IPS-18a (cell line): ENCODE data around the gene CADPS2.
"Not testable (repeated sequence)": the region's sequence is repeated elsewhere in the genome, so short reads cannot be mapped to it uniquely, and the experiment has no call there.

Source experiments
- H3K27ac ChIP-seq: one replicate; pipeline ENCODE4 v1.5.1; 2013; ENCODE audit warnings: low read length
- H3K27me3 ChIP-seq: one replicate; pipeline ENCODE4 v1.6.1; 2013; ENCODE audit warnings: mild to moderate bottlenecking, low read length; ENCODE audit not compliant: control insufficient read depth, insufficient read depth
- H3K36me3 ChIP-seq: one replicate; pipeline ENCODE4 v1.6.1; 2013; ENCODE audit warnings: low read depth, low read length; ENCODE audit not compliant: control insufficient read depth
- H3K4me1 ChIP-seq: one replicate; pipeline ENCODE4 v1.6.1; 2013; ENCODE audit warnings: low read depth, low read length; ENCODE audit not compliant: control insufficient read depth
- H3K4me3 ChIP-seq: one replicate; pipeline ENCODE4 v1.5.1; 2013; ENCODE audit warnings: low read length
- H3K9ac ChIP-seq: one replicate; pipeline ENCODE4 v1.6.1; 2013; ENCODE audit warnings: mild to moderate bottlenecking, low read length, moderate library complexity
- H3K9me3 ChIP-seq: one replicate; pipeline ENCODE4 v1.6.1; 2013; ENCODE audit warnings: low read depth, low read length; ENCODE audit not compliant: control insufficient read depth

The CADPS2 gene

GRCh38 chr7:122682815-122683550 is 203.3 kb downstream of the CADPS2 start:
- Histone ChIP-seq H3K27ac (no peak overlapping the region), H3K27me3 (no peaks in the 10 kb centered on the region), H3K4me3 (no peak overlapping the region), H3K36me3 (no peaks in the 10 kb centered on the region), H3K4me1 (peaks cover 44% of the 10 kb centered on the region), H3K9me3 (no peaks in the 10 kb centered on the region), H3K9ac (no peak overlapping the region)

- H3K27ac ChIP-seq, H3K9me3 ChIP-seq: not testable (repeated sequence)
- peaks cover 48% of the 10 kb centered on the region for H3K4me1 ChIP-seq
Observed at GRCh38 chr7:122681186-122681585, 205.1 kb downstream of the CADPS2 start.

GRCh38 chr7:122679813-122680212 is 206.4 kb downstream of the CADPS2 start:
- H3K9me3 ChIP-seq = no peaks in the 10 kb centered on the region
- H3K36me3 ChIP-seq = no peaks in the 10 kb centered on the region
- peaks cover 37% of the 10 kb centered on the region for H3K4me1 ChIP-seq
- H3K27me3 ChIP-seq = no peaks in the 10 kb centered on the region
- H3K27ac ChIP-seq = peak overlapping the region; percentile 93
- peak overlapping the region; percentile 54 for H3K9ac ChIP-seq
- no peak overlapping the region for H3K4me3 ChIP-seq

More at GRCh38 chr7:122681186-122681585, 205.1 kb downstream of the CADPS2 start:
- H3K27me3 ChIP-seq, H3K9ac ChIP-seq, H3K36me3 ChIP-seq, H3K4me3 ChIP-seq: not testable (repeated sequence)

GRCh38 chr7:122679269-122679709 is 207.0 kb downstream of the CADPS2 start:
- Histone ChIP-seq H3K27ac (peak overlapping the region; percentile 93), H3K4me1 (peaks cover 37% of the 10 kb centered on the region), H3K9ac (peak overlapping the region; percentile 54)
- H3K27me3 ChIP-seq, H3K9me3 ChIP-seq, H3K36me3 ChIP-seq, H3K4me3 ChIP-seq: not testable (repeated sequence)

GRCh38 chr7:122677149-122677548 is 209.1 kb downstream of the CADPS2 start:
- H3K4me1 ChIP-seq = peaks cover 33% of the 10 kb centered on the region
- H3K27me3 ChIP-seq = no peaks in the 10 kb centered on the region
- H3K9me3 ChIP-seq = no peaks in the 10 kb centered on the region
- H3K9ac ChIP-seq = no peak overlapping the region
- peak overlapping the region; percentile 62 for H3K27ac ChIP-seq
- no peaks in the 10 kb centered on the region for H3K36me3 ChIP-seq
- H3K4me3 ChIP-seq = no peak overlapping the region

GRCh38 chr7:122676466-122676865 is 209.8 kb downstream of the CADPS2 start:
- no peak overlapping the region for H3K27ac ChIP-seq
- no peaks in the 10 kb centered on the region for H3K27me3 ChIP-seq
- peaks cover 33% of the 10 kb centered on the region for H3K4me1 ChIP-seq
- H3K4me3 ChIP-seq = no peak overlapping the region
- no peaks in the 10 kb centered on the region for H3K9me3 ChIP-seq
- H3K36me3 ChIP-seq = no peaks in the 10 kb centered on the region
- no peak overlapping the region for H3K9ac ChIP-seq

GRCh38 chr7:122675621-122676020 is 210.6 kb downstream of the CADPS2 start:
- H3K27me3 ChIP-seq = no peaks in the 10 kb centered on the region
- H3K9me3 ChIP-seq = no peaks in the 10 kb centered on the region
- H3K4me3 ChIP-seq = no peak overlapping the region
- no peaks in the 10 kb centered on the region for H3K36me3 ChIP-seq
- H3K4me1 ChIP-seq = peaks cover 33% of the 10 kb centered on the region
- no peak overlapping the region for H3K27ac ChIP-seq
- no peak overlapping the region for H3K9ac ChIP-seq

- Histone ChIP-seq H3K36me3 (no peaks in the 10 kb centered on the region), H3K9me3 (no peaks in the 10 kb centered on the region), H3K27me3 (no peaks in the 10 kb centered on the region), H3K9ac (no peak overlapping the region), H3K4me1 (peaks cover 32% of the 10 kb centered on the region), H3K4me3 (no peak overlapping the region), H3K27ac (no peak overlapping the region)
Observed at GRCh38 chr7:122675011-122675410, 211.2 kb downstream of the CADPS2 start.

- no peaks in the 10 kb centered on the region for H3K9me3 ChIP-seq
- H3K27ac ChIP-seq = no peak overlapping the region
- H3K27me3 ChIP-seq = no peaks in the 10 kb centered on the region
- peaks cover 27% of the 10 kb centered on the region for H3K4me1 ChIP-seq
- H3K9ac ChIP-seq = no peak overlapping the region
- H3K36me3 ChIP-seq = no peaks in the 10 kb centered on the region
- H3K4me3 ChIP-seq = no peak overlapping the region
Observed at GRCh38 chr7:122674502-122674901, 211.8 kb downstream of the CADPS2 start.

GRCh38 chr7:122673951-122674350 is 212.3 kb downstream of the CADPS2 start:
- no peak overlapping the region for H3K9ac ChIP-seq
- H3K27ac ChIP-seq = no peak overlapping the region
- H3K4me1 ChIP-seq = peaks cover 26% of the 10 kb centered on the region
- H3K36me3 ChIP-seq = no peaks in the 10 kb centered on the region
- no peaks in the 10 kb centered on the region for H3K27me3 ChIP-seq
- no peaks in the 10 kb centered on the region for H3K9me3 ChIP-seq
- H3K4me3 ChIP-seq = no peak overlapping the region

GRCh38 chr7:122672536-122672935 is 213.7 kb downstream of the CADPS2 start:
- H3K36me3 ChIP-seq = no peaks in the 10 kb centered on the region
- no peak overlapping the region for H3K4me3 ChIP-seq
- no peaks in the 10 kb centered on the region for H3K9me3 ChIP-seq
- no peak overlapping the region for H3K27ac ChIP-seq
- H3K27me3 ChIP-seq = no peaks in the 10 kb centered on the region
- H3K4me1 ChIP-seq = peaks cover 12% of the 10 kb centered on the region
- no peak overlapping the region for H3K9ac ChIP-seq

GRCh38 chr7:122663733-122664132 is 222.5 kb downstream of the CADPS2 start:
- no peaks in the 10 kb centered on the region for H3K27me3 ChIP-seq
- no peaks in the 10 kb centered on the region for H3K36me3 ChIP-seq
- no peak overlapping the region for H3K4me3 ChIP-seq
- no peak overlapping the region for H3K27ac ChIP-seq
- no peak overlapping the region for H3K9ac ChIP-seq
- no peaks in the 10 kb centered on the region for H3K4me1 ChIP-seq
- no peaks in the 10 kb centered on the region for H3K9me3 ChIP-seq
